ENCODE data around the gene INTS7. TPM values are rescaled to one million over a fixed set of nuclear protein-coding genes. Genes with fewer than 3 reads are reported as not detected.

INTS7 gene
- total and polyA plus RNA-seq, 2 of the 4 experiments (the other 2 are of a cell fraction): 8.3 to 24.9 TPM

DNA sequence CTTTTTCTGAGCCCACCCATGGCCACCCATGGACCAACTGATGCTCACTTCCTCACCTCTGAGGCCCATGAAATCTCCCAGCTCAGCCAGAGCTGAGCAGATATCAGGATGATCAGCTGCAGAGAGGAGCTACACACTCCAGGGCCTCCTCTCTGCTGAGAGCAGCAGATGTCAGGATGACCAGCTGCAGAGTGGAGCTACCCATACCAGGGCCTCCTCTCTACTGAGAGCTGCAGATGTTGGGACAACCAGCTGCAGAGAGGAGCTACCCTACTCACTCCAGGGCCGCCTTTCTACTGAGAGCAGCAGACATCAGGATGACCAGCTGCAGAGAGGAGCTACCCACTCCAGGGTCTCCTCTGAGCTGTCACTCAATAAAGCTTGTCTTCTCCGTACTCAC is 133.4 kb downstream of the INTS7 start:
- no peak overlapping the region for H3K18ac ChIP-seq (ENCODE audit: low read depth, low read length)
- peaks cover 7% of the 10 kb centered on the region for H3K27me3 ChIP-seq (ENCODE audit: control insufficient read depth, insufficient read depth, low read length)
- H2AK5ac ChIP-seq (ENCODE audit: low read depth, low read length): no peak overlapping the region
- H3K27ac ChIP-seq (ENCODE audit: insufficient read depth, low read length): no peak overlapping the region
- no peak overlapping the region for H3K14ac ChIP-seq (replicated peaks; ENCODE audit: low read depth, low read length)
- H2BK5ac ChIP-seq (ENCODE audit: low read depth, low read length, poor library complexity, severe bottlenecking): no peak overlapping the region
- no peaks in the 10 kb centered on the region for H3K9me1 ChIP-seq (ENCODE audit: insufficient read depth, low read length)
- intact Hi-C loops (cut with micrococcal nuclease) (no loop called here), in situ Hi-C loops (cut with MboI; ENCODE audit: low sequenced_read_pairs) (no loop called here), dilution Hi-C loops (cut with HindIII; ENCODE audit: low sequenced_read_pairs, unreplicated experiment) (no loop called here)
- no peak overlapping the region for H3K9ac ChIP-seq (ENCODE audit: low read depth, low read length)
- H2BK20ac ChIP-seq (ENCODE audit: low read depth, low read length): no peak overlapping the region
- no peak overlapping the region for H4K91ac ChIP-seq (ENCODE audit: insufficient read depth, low read depth, low read length)
- H4K8ac ChIP-seq (ENCODE audit: low read depth in 2 of 2, low read length in 2 of 2): no peak overlapping the region
- H2AFZ ChIP-seq (replicated peaks; ENCODE audit: low read length, poor library complexity): no peak overlapping the region
- CTCF ChIA-PET: interaction anchor here (1.3 kb wide), 1 partner anchor 9 kb away, joined by 3 read pairs; no protein-coding TSS in a partner anchor
- no peaks in the 10 kb centered on the region for H4K20me1 ChIP-seq (ENCODE audit: insufficient read depth, low read length)
- H3K36me3 ChIP-seq (ENCODE audit: control insufficient read depth, insufficient read depth, low read length): no peaks in the 10 kb centered on the region
- H3K79me1 ChIP-seq (ENCODE audit: low read depth in 1 of 2, low read length in 2 of 2): no peaks in the 10 kb centered on the region
- WGBS, 2 experiments (ENCODE audit: extremely low coverage in 2 of 2, insufficient read length in 1 of 2): no CpG with 5 or more reads among the region's 2 CpGs
- no peak overlapping the region for H4K5ac ChIP-seq (ENCODE audit: low read depth, low read length)
- H3K23ac ChIP-seq (ENCODE audit: low read depth, low read length): no peak overlapping the region
- no peak overlapping the region for H2BK120ac ChIP-seq (ENCODE audit: low read depth, low read length)
- no peak overlapping the region for H3K4me2 ChIP-seq (ENCODE audit: low read depth, low read length)
- BruUV-seq (replicated peaks): no TSS peak
- ATAC-seq (ENCODE audit: low read depth) (no peak), DNase-seq (no peak)
- H3K56ac ChIP-seq (ENCODE audit: extremely low read depth, insufficient read depth, low read length): no peak overlapping the region
- H2AK9ac ChIP-seq (replicated peaks; ENCODE audit: low read depth, low read length, poor library complexity): no peak overlapping the region
- H3K9me3 ChIP-seq (ENCODE audit: control insufficient read depth, insufficient read depth, low read length): peaks cover 2% of the 10 kb centered on the region; the same call in 1 of the 2 replicates
- H3K4me3 ChIP-seq (ENCODE audit: insufficient read depth, low read depth, low read length): no peak overlapping the region
- H3K4me1 ChIP-seq (ENCODE audit: control insufficient read depth, insufficient read depth, low read length): no peaks in the 10 kb centered on the region
- H3K4ac ChIP-seq (ENCODE audit: low read depth, low read length): no peak overlapping the region
- TF ChIP-seq SMC3 (IDR thresholded peaks at IDR 0.05; ENCODE audit: low read depth, low read length) (no peak), MAZ (IDR thresholded peaks at IDR 0.05; ENCODE audit: borderline replicate concordance, low read depth, low read length) (no peak), CHD1 (IDR thresholded peaks at IDR 0.05; ENCODE audit: low read depth, low read length) (no peak), MAFK (IDR thresholded peaks at IDR 0.05; ENCODE audit: low read depth, low read length) (no peak), BHLHE40 (IDR thresholded peaks at IDR 0.05; ENCODE audit: low read depth, low read length) (no peak), CEBPB (IDR thresholded peaks at IDR 0.05; ENCODE audit: low read depth, low read length) (no peak), RFX5 (IDR thresholded peaks at IDR 0.05; ENCODE audit: low read depth, low read length) (no peak), MXI1 (IDR thresholded peaks at IDR 0.05; ENCODE audit: borderline replicate concordance, low read depth, low read length) (no peak), CTCF (conservative IDR thresholded peaks at IDR 0.05; ENCODE audit: low read depth, low read length) (no peak)
- TF ChIP-seq, protein P1, sequence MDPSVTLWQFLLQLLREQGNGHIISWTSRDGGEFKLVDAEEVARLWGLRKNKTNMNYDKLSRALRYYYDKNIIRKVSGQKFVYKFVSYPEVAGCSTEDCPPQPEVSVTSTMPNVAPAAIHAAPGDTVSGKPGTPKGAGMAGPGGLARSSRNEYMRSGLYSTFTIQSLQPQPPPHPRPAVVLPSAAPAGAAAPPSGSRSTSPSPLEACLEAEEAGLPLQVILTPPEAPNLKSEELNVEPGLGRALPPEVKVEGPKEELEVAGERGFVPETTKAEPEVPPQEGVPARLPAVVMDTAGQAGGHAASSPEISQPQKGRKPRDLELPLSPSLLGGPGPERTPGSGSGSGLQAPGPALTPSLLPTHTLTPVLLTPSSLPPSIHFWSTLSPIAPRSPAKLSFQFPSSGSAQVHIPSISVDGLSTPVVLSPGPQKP (IDR thresholded peaks at IDR 0.05; ENCODE audit: borderline replicate concordance, low read depth, low read length): no peak
- H2BK15ac ChIP-seq (ENCODE audit: low read depth, low read length): no peak overlapping the region
- POLR2A ChIA-PET (ENCODE audit: unreplicated experiment): no interaction called here

All from IMR-90 (cell line).